ENCODE measurements around the gene PARP14.
A peak's percentile ranks its signal among the peaks of the same experiment; 100 is the strongest.
"Not testable (repeated sequence)": the region's sequence is repeated elsewhere in the genome, so short reads cannot be mapped to it uniquely, and the experiment has no call there.

The PARP14 gene, protein sequence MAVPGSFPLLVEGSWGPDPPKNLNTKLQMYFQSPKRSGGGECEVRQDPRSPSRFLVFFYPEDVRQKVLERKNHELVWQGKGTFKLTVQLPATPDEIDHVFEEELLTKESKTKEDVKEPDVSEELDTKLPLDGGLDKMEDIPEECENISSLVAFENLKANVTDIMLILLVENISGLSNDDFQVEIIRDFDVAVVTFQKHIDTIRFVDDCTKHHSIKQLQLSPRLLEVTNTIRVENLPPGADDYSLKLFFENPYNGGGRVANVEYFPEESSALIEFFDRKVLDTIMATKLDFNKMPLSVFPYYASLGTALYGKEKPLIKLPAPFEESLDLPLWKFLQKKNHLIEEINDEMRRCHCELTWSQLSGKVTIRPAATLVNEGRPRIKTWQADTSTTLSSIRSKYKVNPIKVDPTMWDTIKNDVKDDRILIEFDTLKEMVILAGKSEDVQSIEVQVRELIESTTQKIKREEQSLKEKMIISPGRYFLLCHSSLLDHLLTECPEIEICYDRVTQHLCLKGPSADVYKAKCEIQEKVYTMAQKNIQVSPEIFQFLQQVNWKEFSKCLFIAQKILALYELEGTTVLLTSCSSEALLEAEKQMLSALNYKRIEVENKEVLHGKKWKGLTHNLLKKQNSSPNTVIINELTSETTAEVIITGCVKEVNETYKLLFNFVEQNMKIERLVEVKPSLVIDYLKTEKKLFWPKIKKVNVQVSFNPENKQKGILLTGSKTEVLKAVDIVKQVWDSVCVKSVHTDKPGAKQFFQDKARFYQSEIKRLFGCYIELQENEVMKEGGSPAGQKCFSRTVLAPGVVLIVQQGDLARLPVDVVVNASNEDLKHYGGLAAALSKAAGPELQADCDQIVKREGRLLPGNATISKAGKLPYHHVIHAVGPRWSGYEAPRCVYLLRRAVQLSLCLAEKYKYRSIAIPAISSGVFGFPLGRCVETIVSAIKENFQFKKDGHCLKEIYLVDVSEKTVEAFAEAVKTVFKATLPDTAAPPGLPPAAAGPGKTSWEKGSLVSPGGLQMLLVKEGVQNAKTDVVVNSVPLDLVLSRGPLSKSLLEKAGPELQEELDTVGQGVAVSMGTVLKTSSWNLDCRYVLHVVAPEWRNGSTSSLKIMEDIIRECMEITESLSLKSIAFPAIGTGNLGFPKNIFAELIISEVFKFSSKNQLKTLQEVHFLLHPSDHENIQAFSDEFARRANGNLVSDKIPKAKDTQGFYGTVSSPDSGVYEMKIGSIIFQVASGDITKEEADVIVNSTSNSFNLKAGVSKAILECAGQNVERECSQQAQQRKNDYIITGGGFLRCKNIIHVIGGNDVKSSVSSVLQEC (N-terminal part only)

DNA sequence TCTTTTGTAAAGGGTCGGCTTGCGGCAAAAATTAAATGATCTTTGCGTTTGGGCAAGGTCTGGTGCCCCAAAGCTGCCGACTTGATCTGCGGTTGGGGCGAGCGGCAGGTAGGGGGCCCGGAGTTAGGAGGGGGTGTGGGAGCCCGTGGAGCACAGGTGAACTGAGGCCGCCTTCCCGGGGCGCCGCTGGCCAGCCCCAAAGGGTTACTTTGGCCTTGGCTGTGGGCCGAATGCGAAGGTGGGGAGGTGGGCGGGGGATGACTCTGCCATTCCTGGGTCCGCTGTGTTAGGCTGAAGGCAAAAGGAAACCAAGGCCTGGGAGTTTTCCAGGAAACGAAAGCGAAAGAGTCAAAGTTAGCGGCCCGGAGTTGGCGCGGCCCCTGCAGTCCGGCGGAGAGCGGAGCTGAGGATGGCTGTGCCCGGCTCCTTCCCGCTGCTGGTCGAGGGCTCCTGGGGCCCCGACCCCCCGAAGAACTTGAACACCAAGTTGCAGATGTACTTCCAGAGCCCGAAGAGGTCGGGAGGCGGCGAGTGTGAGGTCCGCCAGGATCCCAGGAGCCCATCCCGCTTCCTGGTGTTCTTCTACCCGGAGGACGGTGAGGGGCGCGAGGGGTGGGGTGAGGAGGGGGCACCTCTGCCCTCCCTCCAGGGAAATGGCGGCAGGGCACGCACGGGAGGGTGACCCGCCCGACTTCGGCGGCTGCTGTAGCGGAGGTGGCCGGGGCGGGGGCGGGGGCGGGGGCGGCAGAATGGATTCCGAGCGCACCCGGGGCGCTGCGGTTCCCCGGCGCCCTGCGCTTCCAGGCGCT is at the start of gene PARP14:
PARP14 (plus strand) TSS at position 365 of the 809 bp plus-strand sequence; CDS start at position 410, 45 bp downstream.
- DNase-seq: peak; percentile 62

DNA sequence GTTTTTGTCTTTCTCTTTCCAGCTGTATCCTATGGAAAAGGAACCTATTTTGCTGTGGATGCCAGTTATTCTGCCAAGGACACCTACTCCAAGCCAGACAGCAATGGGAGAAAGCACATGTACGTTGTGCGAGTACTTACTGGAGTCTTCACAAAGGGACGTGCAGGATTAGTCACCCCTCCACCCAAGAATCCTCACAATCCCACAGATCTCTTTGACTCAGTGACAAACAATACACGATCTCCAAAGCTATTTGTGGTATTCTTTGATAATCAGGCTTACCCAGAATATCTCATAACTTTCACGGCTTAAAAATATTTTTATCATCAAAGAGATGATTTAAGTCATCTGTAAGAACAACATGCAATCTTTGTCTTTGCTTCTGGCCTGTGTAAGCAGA is 44.9 kb upstream of the PARP14 start:
- DNase-seq: no peak

DNA sequence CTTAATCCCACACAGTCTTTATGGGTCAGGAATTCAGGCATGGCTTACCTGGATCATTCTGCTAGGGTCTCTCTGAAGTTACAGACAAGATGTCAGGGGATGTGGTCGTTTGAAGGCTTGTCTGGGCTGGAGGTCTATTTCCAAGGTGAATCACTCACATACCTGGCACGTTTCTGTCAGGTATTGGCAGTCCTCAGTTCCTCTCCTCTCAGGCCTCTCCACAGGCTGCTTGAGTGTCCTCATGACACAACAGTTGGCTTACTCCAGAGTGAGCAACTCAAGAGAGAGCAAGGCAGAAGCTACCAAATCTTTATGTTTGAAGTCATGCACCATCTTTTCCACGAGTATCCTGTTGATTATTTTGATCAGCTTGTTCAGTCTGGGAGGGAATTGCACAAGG is 43.9 kb upstream of the PARP14 start:
- no peak for DNase-seq

DNA sequence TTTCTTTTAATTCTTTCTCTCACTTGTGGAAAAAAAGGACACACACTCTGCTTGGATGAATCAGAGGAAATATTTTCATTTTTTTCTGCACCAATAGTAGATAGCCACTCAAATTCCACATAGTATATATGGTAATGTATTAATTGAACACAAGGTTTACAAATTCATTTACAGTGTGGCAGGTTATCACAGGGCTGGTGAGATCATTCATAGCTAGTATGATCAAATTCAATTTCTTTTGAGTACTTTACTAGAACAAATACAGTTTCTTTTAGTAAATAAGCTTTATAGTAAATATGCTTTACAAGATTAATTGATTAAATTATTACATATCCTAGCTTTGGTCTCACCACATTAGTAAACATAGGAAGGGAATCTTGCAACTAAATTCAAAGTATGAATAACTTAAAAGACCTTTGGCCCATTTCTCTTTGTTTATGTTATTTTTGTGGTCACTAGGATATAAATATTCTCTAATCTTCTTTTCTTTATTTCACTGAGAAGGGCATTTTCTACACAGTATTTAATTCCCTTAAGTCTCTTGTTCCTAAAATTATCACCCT is 40.1 kb upstream of the PARP14 start:
- DNase-seq: no peak

DNA sequence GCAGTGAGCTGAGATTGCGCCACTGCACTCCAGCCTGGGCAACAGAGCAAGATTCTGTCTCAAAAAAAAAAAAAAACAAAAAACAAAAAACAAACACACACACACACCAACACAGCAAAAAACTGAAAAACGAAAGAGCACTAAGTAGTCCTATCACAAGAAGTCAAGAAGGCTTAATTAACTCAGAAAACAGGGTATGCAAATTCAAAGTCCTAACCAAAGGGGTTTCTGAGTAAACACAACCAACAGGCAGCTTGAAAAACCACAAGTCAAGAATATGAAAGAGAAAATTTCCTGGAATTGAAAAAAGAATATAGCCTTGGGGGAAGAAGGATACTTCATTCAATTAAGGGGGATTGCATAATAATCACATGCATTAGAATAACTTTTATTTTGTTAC is 37.7 kb upstream of the PARP14 start:
- DNase-seq: no peak

DNA sequence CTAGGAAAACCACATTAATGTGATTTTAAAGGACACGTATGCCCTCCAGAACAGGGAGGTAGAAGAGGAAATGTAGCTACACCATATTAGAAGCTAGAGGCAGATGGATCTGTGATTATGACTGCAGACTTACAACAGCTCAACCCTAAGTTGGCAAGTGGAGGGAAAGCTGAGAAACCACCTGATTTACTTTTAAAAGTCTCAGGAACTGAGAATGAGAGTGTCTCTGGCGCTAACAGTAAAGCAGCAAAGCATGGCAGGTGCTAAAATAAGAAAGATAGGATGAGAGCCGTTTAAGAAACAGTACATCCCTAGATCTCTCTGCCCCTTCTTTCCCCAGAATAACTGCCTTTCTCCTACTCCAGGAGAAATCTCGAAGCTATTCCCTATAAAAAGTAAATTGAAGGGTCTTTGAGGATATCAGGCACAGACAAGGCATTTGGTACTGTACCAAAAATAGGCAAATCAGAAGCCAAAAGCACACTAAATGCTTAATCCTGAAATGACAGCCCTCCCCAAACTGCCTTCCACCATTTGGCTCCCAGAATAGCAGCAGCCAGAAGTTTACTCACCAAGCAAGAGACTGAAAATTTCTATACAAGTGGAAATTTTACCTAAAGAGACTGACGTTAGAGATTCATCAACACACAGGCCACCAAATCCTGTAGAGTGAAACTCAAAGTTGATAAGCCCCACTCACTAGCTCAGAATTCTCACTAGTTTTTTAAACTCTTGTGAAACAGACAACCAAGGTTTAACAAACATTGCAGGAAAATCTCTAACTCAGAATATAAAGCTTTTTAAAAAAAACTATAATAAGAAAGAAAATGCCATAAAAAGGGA is 34.3 kb upstream of the PARP14 start:
- DNase-seq: no peak

DNA sequence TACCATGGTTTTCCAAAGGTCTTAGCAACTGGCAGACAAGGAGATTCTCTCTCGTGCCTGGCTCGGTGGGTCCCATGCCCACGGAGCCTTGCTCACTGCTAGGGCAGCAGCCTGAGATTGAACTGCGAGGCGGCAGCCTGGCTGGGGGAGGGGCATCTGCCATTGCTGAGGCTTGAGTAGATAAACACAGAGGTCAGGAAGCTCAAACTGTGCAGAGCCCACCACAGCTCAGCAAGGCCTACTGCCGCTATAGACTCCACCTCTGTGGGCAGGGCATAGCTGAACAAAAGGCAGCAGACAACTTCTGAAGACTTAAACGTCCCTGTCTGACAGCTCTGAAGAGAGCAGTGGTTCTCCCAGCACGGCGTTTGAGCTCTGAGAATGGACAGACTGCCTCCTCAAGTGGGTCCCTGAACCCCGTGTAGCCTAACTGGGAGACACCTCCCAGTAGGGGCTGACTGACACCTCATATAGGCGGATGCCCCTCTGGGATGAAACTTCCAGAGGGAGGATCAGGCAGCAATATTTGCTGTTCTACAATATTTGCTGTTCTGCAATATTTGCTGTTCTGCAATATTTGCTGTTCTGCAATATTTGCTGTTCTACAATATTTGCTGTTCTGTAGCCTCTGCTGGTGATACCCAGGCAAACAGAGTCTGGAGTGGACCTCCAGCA is 29.3 kb upstream of the PARP14 start:
- DNase-seq: not testable (repeated sequence)

DNA sequence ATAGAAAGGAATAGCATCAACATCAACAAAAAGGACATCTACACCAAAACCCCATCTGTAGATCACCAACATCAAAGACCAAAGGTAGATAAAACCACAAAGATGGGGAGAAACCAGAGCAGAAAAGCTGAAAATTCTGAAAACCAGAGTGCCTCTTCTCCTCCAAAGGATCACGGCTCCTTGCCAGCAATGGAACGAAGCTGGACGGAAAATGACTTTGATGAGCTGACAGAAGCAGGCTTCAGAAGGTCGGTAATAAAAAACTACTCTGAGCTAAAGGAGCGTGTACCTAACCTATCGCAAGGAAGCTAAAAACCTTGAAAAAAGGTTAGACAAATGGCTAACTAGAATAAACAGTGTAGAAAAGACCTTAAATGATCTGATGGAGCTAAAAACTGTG is 28.7 kb upstream of the PARP14 start:
- DNase-seq: not testable (repeated sequence)

DNA sequence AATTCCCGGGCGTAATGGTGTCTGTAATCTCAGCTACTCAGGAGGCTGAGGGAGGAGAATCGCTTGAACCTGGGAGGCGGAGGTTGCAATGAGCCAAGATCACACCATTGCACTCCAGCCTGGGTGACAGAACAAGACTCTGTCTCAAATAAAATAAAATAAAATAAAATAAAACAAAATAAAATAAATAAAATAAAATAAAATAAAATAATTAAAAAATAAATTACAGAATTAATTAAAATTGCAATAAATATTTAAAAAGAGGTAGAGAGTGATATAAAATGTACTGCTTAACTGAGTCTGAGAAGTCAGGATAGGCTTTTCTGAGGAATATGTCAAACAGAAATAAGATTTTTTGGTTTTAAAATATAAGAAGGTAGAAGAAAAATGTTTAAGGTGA is 22.3 kb upstream of the PARP14 start:
- DNase-seq: not testable (repeated sequence)

DNA sequence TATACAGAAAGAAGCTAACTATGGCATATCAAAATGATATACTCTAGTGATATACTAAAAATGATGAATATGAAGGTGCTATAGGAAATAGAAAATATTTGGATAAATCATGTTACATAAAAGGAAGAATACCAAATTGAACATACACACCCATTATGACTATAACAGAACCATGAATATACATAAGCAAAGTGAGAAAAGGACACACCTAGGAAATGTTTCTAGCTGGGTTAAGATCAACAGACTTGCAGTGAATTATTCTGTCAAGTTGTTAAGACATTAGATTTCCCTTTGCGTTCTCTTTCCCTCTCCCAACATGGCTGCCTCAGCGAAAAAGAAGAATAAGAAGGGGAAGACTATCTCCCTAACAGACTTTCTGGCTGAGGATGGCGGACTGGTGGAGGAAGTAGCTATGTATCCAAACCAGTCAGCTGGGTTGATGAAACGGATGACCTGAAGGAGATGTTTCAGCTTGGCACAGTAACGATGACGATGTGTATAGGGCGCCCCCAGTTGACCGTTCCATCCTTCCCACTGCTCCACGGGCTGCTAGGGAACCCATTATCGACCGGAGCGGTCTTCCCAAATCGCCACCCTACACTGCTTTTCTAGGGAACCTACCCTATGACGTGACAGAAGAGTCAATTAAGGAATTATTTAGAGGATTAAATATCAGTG is 20.2 kb upstream of the PARP14 start:
- DNase-seq: no peak

DNA sequence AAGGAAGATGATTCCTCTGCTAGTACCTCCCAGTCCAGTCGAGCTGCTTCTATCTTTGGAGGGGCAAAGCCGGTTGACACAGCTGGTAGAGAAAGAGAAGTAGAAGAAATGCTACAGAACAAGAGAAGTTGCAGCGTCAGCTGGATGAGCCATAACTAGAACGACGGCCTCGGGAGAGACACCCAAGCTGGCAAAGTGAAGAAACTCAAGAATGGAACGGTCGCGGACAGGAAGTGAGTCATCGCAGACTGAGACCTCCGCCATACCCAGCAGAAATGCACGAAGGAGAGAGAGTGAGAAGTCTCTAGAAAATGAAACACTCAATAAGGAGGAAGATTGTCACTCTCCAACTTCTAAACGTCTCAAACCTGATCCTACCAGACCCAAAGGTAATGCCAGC is 19.0 kb upstream of the PARP14 start:
- no peak for DNase-seq

DNA sequence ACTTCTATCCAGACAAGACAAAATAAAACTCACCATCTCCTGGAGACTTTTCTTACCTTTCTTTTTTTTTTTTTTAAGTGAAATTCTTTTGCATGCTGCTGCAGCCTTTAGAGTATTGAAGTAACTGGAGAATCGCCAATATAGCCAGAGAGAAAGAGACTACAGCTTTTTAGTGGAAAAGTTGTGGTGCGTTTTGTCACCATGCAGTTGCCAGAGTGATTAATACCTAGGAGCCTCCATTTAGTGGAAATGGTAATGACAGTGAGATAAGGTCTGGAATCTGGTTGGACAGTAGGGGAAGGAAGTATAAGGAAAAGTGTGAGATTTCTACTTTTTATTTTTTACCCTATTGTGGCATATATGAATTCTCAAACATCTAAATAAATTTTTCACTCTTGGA is 18.1 kb upstream of the PARP14 start:
- DNase-seq: no peak

DNA sequence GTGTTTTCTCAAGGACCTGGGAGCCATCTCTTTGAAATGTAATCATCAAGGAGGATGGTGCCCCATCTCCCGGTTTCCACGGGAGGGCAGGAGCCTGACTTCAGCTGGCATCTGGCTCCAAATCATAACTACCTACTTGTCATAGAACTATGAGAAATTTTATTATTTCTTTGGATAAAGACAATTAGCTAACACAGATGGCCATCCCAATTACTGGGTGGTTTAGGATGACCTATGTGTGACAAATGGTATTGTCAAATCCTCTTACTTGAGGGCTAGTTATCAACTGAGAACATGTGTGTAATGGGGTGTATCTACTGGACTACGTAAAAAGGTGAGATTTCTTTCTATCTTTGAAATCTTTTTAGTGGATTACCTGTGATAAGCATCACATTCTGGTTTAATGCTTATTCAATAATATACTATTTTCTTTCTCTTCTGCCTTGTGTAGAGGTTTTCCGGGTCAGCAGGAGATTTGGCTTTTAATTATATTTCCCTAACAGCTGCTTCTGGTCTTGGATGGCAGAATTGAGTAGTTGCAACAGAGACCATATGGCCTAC is 15.3 kb upstream of the PARP14 start:
- no peak for DNase-seq

DNA sequence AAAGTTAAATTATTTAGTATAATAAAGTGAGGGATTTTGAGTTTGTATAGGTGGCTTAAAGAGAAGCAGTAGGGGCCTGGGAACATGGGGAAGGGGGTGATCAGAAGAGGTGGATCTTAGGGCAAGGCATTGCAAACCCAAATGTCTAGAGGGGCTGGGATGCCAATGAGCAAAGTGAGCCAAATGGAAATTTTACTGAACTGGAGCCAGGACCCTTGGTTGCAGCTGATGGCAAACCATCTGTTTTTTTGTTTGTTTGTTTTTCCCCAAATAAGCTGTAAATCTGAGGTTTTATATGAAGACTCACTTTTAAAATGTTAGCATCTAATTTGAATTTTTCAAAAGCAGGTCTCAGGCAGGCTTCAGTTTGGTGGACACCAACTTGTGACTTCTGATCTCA is 14.8 kb upstream of the PARP14 start:
- DNase-seq: no peak

DNA sequence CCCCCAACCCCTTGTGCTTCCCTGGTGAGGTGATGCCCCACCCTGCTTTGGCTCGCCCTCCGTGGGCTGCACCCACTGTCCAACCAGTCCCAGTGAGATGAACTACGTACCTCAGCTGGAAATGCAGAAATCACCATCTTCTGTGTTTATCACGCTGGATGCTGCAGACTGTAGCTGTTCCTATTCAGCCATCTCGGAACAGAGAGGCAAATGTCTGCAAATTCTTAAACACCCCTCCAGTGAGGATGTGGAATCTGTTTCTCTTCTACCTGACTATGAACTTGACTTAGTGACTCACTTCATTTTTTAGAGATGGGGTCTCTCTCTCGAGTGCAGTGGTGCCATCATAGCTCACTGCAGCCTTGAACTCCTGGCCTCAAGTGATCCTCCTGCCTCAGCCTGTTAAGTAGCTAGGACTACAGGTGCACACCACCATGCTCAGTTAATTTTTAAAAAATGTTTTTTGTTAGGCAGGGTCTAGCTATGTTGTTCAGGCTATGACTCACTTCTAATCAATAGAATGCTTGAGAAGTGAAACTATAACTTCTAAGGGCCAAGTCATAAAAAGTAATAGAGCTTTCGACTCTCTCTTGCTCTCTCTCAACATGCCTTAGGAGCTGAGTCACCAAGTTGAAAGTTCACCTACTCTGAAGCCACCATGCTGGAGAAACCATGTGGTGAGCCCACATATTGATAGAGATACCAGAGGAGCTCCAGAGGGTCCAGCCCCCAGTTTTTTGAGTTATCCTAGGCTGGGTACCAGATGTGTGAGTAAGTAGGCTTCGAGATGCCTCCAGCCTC is 11.5 kb upstream of the PARP14 start:
- DNase-seq: no peak

DNA sequence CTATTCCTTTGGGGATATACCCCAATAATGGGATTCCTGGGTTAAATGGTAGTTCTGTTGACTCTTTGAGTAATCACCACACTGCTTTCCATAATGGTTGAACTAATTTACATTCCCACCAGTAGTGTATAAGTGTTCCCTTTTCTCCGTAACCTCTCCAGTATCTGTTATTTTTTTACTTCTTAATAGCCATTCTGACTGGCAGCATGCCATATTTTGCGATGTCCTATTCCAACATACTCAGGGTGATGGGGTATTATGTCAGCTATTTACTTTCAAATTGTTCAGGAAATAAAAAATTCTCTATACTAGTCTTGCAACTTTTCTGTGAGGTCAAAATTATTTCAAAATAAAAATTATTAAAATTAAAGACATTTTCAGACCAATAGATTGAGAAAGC is 9.1 kb upstream of the PARP14 start:
- no peak for DNase-seq

DNA sequence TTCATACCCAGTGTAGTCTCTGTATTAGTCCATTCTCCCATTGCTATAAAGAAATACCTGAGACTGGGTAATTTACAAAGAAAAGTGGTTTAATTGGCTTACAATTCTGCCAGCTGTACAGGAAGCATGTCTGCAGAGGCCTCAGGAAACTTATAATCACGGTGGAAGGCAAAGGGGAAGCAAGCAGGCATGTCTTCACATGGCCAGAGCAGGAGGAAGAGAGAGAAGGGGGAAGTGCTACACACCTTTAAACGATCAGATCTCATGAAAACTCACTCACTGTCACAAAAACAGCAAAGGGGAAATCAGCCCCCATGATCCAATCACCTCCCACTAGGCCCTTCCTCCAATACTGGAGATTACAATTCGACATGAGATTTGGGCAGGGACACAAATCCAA is 6.3 kb upstream of the PARP14 start:
- no peak for DNase-seq

DNA sequence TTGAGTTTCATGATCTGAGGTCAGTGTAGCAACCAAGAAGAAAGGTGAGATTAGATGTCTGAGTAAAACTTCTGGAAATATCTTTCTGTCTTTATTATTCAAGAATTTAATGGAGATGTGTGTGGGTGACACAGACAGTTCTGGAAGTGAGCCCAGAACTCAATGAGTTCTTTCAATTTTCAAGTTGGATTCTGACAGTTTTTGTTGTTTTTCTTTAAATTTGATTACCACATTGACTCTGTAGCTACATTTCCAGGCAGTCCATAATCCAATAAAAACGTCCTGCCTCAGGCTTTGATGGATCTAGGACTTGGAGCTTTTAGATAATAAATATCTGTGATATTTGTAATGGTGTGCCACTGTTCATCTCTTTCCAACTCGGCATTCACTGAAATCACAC is 3.9 kb upstream of the PARP14 start:
- DNase-seq: no peak

DNA sequence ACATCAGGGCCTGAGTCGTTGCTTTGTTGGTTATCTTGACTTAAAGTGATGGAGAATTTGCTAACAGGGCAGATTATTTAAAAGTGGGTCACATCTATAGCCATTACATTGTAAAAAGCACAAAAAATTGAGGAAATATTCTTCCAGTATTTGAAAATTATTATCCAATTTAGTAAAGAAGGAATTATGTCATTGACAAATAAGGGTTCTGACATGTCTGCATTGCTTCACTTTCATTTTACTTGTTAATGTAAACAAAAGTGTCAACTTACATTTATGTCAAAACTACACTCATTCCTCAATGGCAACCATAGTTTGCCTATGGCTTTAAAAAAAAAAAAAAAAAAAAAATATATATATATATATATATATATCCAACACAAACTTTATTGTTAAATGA is 3.4 kb upstream of the PARP14 start:
- DNase-seq: no peak
